Mesothelial cell of epicardium (in vitro differentiated cells): ENCODE results near the gene SGCA. TPM values are rescaled to one million over a fixed set of nuclear protein-coding genes. Genes with fewer than 3 reads are reported as not detected.
A peak's percentile ranks its signal among the peaks of the same experiment; 100 is the strongest.

Experiments
- DNase-seq, 2 experiments: peaks; one replicate each; pipeline ENCODE4 v3.0.0; 2021; ENCODE audit warnings: low spot score in 2 of 2; ENCODE audit not compliant: unreplicated experiment in 2 of 2
- H3K27ac Mint-ChIP-seq: 2 replicates; pipeline ENCODE4 v1.8.0; 2021; ENCODE audit warnings: mixed read lengths
- H3K27me3 Mint-ChIP-seq: 2 replicates; pipeline ENCODE4 v1.8.0; 2021; ENCODE audit warnings: low read depth, mixed read lengths
- H3K36me3 Mint-ChIP-seq: 2 replicates; pipeline ENCODE4 v1.8.0; 2021; ENCODE audit warnings: mixed read lengths
- H3K4me1 Mint-ChIP-seq: 2 replicates; pipeline ENCODE4 v1.8.0; 2021; ENCODE audit warnings: mixed read lengths
- H3K4me3 Mint-ChIP-seq: 2 replicates; pipeline ENCODE4 v1.8.0; 2021; ENCODE audit warnings: mild to moderate bottlenecking, moderate library complexity, mixed read lengths
- H3K9me3 Mint-ChIP-seq: 2 replicates; pipeline ENCODE4 v1.8.0; 2021; ENCODE audit warnings: mixed read lengths
- CTCF ChIP-seq: fragments of 200-600 bp; sonication (generic); IDR thresholded peaks from one replicate; pipeline ENCODE4 v1.5.0; 2021; ENCODE audit warnings: antibody characterized with exemption; ENCODE audit not compliant: unreplicated experiment
- total RNA-seq: library from RNA; stranded (reverse); gene quantifications from 3 replicates; pipeline ENCODE4 v1.2.1, GENCODE V29; 2021

SGCA gene
- total RNA-seq, 1 donor from 2014 or later: not detected

GRCh38 chr17:50194140-50194933, 28.5 kb downstream of the SGCA start:
- H3K36me3 Mint-ChIP-seq: peaks cover 29% of the 10 kb centered on the region

GRCh38 chr17:50194934-50195865, 29.4 kb downstream of the SGCA start:
- Mint-ChIP-seq H3K27ac (peak overlapping the region; percentile 94), H3K36me3 (peaks cover 26% of the 10 kb centered on the region), H3K4me3 (peak overlapping the region; percentile 37), H3K4me1 (peaks cover 39% of the 10 kb centered on the region), H3K9me3 (no peaks in the 10 kb centered on the region), H3K27me3 (no peaks in the 10 kb centered on the region)
- DNase-seq: no peak
- TF ChIP-seq CTCF: no peak

More at GRCh38 chr17:50194140-50194933, 28.5 kb downstream of the SGCA start:
- no peak for TF ChIP-seq CTCF
- Mint-ChIP-seq H3K4me3 (no peak overlapping the region), H3K27ac (peak overlapping the region; percentile 85), H3K4me1 (peaks cover 38% of the 10 kb centered on the region), H3K27me3 (no peaks in the 10 kb centered on the region), H3K9me3 (no peaks in the 10 kb centered on the region)
- DNase-seq: no peak

- no peak for DNase-seq
- Mint-ChIP-seq H3K36me3 (peaks cover 26% of the 10 kb centered on the region), H3K4me1 (peaks cover 43% of the 10 kb centered on the region), H3K27me3 (peaks cover 5% of the 10 kb centered on the region), H3K9me3 (no peaks in the 10 kb centered on the region), H3K27ac (peak overlapping the region; percentile 94), H3K4me3 (peak overlapping the region; percentile 37)
- no peak for TF ChIP-seq CTCF
These were observed 30.2 kb downstream of the SGCA start for GRCh38 chr17:50196036-50196435.

- Mint-ChIP-seq H3K4me3 (peak overlapping the region; percentile 85), H3K27ac (peak overlapping the region; percentile 64), H3K36me3 (peaks cover 26% of the 10 kb centered on the region), H3K9me3 (no peaks in the 10 kb centered on the region), H3K4me1 (peaks cover 47% of the 10 kb centered on the region), H3K27me3 (peaks cover 9% of the 10 kb centered on the region)
- no peak for TF ChIP-seq CTCF
- DNase-seq: no peak
These were observed 31.0 kb downstream of the SGCA start for GRCh38 chr17:50196826-50197225.

GRCh38 chr17:50198026-50198669, 32.3 kb downstream of the SGCA start:
- peak overlapping the region; percentile 85 for H3K4me3 Mint-ChIP-seq
- H3K4me1 Mint-ChIP-seq: peaks cover 60% of the 10 kb centered on the region
- peak overlapping the region; percentile 82 for H3K27ac Mint-ChIP-seq
- TF ChIP-seq CTCF: peak; percentile 55
- no peak for DNase-seq
- H3K36me3 Mint-ChIP-seq: peaks cover 26% of the 10 kb centered on the region
- peaks cover 16% of the 10 kb centered on the region for H3K27me3 Mint-ChIP-seq
- H3K9me3 Mint-ChIP-seq: no peaks in the 10 kb centered on the region
